ENCODE results near the gene GUCA2B. TPM values are rescaled to one million over a fixed set of nuclear protein-coding genes. Genes with fewer than 3 reads are reported as not detected.

The GUCA2B gene
- total RNA-seq, 1 donor from 2014 or later, result not detected

GRCh38 chr1:42168763-42169162 is 15.6 kb downstream of the GUCA2B start:
- H3K4me1 Mint-ChIP-seq (ENCODE audit: unreplicated experiment), result peaks cover 17% of the 10 kb centered on the region
- no peak overlapping the region for H3K4me3 Mint-ChIP-seq (ENCODE audit: unreplicated experiment)
- H3K27ac Mint-ChIP-seq (ENCODE audit: unreplicated experiment), result no peak overlapping the region
- no peaks in the 10 kb centered on the region for H3K9me3 Mint-ChIP-seq (ENCODE audit: unreplicated experiment)
- H3K27me3 Mint-ChIP-seq (ENCODE audit: unreplicated experiment), result no peaks in the 10 kb centered on the region
- no peaks in the 10 kb centered on the region for H3K36me3 Mint-ChIP-seq (ENCODE audit: unreplicated experiment)
- no peak for DNase-seq (ENCODE audit: extremely low spot score, unreplicated experiment)
- TF ChIP-seq CTCF (IDR thresholded peaks at IDR 0.05), result no peak

DNA sequence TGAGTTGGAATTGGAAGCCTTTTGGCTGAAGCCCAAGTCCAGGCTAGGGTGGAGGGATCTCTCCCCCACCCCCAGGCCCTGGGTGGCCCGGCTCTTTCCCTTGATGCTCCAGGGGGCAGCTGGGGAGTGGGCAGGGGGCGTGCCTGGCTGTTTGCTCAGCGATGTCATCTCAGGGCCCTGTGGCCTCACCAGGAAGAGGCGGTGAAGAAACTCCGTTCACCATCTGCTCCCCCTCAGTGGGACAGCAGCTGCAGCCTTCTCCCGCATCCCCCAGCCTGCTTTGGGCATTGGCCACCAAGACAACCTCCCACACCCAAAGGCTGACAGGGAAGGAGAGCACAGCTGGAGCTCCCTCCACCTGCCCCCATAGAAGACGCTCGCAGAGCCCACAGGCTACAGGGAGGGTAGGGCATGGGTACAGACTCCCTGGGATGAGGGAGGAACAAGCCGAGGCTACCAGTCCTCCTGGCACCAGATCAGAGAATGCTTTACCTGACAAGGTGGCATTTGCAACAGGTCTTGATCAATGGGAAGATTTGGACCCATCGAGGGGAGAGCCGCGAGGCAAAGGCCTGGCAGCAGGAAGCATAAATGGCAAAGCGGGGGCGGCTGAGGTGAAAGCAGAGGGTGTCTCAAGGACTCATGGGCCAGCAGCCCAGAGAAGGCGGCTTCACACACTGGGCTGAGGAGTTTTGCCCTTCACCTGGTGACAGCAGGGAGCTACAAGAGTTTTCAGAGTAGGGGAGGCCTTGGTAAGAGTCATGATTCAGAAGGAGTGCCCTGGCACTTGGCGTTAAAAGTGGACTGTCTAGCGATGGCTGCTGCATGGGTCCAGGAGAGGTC is 17.8 kb downstream of the GUCA2B start:
- Mint-ChIP-seq H3K27ac (ENCODE audit: unreplicated experiment) (no peak overlapping the region), H3K4me3 (ENCODE audit: unreplicated experiment) (no peak overlapping the region), H3K36me3 (ENCODE audit: unreplicated experiment) (no peaks in the 10 kb centered on the region), H3K27me3 (ENCODE audit: unreplicated experiment) (no peaks in the 10 kb centered on the region), H3K4me1 (ENCODE audit: unreplicated experiment) (peaks cover 6% of the 10 kb centered on the region), H3K9me3 (ENCODE audit: unreplicated experiment) (no peaks in the 10 kb centered on the region)
- DNase-seq (ENCODE audit: extremely low spot score, unreplicated experiment), result no peak
- TF ChIP-seq CTCF (IDR thresholded peaks at IDR 0.05), result no peak

DNA sequence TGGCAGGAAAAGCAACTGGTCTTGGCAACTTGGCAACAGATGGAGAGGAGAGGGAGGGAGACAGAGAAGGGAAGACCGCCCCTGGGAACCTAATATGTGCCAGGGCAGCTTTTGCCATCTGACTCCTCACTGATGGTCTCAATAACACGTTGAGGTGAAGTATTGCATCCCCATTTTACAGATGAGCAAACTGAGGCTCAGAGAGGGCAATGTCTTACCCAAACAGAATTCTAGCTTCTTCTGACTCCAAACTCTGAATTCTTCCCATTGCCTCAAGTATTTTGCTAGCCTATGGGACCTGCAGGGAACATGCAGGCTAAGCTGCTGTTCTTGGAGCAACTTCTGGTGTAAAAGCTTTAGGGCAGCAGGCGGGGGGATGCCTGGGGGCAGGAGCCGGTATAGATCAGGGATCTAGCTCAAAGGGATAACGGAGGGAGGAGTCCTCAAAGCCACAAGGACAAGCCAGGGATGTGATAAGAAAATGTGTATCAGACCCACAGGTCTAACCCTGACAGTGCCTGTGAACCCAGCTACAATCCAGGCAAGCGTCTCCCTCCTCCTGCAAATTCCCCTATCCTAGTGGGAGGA is 18.6 kb downstream of the GUCA2B start:
- Mint-ChIP-seq H3K36me3 (ENCODE audit: unreplicated experiment) (no peaks in the 10 kb centered on the region), H3K4me3 (ENCODE audit: unreplicated experiment) (no peak overlapping the region), H3K27me3 (ENCODE audit: unreplicated experiment) (no peaks in the 10 kb centered on the region), H3K9me3 (ENCODE audit: unreplicated experiment) (no peaks in the 10 kb centered on the region), H3K4me1 (ENCODE audit: unreplicated experiment) (peaks cover 2% of the 10 kb centered on the region), H3K27ac (ENCODE audit: unreplicated experiment) (no peak overlapping the region)
- DNase-seq (ENCODE audit: extremely low spot score, unreplicated experiment), result no peak
- no peak for TF ChIP-seq CTCF (IDR thresholded peaks at IDR 0.05)

GRCh38 chr1:42172381-42173133 is 19.3 kb downstream of the GUCA2B start:
- Mint-ChIP-seq H3K27me3 (ENCODE audit: unreplicated experiment) (no peaks in the 10 kb centered on the region), H3K36me3 (ENCODE audit: unreplicated experiment) (peaks cover 1% of the 10 kb centered on the region), H3K4me3 (ENCODE audit: unreplicated experiment) (no peak overlapping the region), H3K9me3 (ENCODE audit: unreplicated experiment) (no peaks in the 10 kb centered on the region), H3K27ac (ENCODE audit: unreplicated experiment) (no peak overlapping the region), H3K4me1 (ENCODE audit: unreplicated experiment) (peaks cover 2% of the 10 kb centered on the region)
- no peak for DNase-seq (ENCODE audit: extremely low spot score, unreplicated experiment)
- no peak for TF ChIP-seq CTCF (IDR thresholded peaks at IDR 0.05)
